ENCODE results near the gene RFX1.

DNA sequence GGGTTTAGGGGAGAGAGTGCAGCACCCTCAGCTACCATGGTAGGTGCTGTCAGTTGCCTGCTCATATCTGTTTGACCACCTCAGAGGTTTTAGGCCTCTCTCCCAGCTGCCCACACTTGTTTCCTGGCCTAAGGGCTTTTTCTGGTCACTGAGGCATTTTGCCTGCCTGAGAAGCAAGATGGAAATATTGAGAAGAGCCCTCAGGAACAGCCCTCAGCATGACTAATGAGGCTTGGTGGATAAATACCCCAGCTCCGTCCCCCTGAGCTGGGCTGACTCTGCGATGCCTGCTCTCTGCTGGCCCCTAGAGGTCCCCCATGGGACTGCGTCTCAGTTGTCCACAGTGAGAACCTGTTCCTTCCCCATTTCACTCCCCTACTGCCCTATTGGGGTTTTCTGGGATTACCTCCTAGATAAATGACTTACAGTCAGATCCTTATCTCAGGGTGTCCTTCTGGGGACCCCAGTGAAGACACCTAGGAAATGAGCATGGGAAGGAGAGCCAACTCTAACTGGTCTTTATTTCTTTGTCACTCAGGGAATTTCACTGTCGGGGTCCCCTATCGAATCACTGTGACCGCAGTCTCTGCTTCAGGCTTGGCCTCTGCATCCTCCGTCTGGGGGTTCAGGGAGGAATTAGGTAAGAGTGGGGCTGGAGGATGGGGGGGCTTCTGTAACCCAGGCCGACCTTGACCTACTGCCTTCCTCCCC, 42.5 kb upstream of the RFX1 start:
- TF ChIP-seq POLR2A (IDR thresholded peaks at IDR 0.05; ENCODE audit: low read length) (no peak), GATA1 (IDR thresholded peaks at IDR 0.05; ENCODE audit: low read depth, low read length) (no peak)

Data from erythroblast (primary cell).